Urothelium cell line (cell line): ENCODE results near the gene FGF11.

Experiments used
- DNase-seq: peaks from one replicate; pipeline ENCODE4 v3.0.0; 2011; ENCODE audit warnings: low spot score, mixed read lengths
- FAIRE-seq: peaks from 2 replicates; lab custom pipeline; 2011; peaks lifted over from hg19 to GRCh38; lab: Jason Lieb, UNC

The FGF11 gene

GRCh38 chr17:7407485-7408251, 31.6 kb upstream of the FGF11 start, which contains the start of gene NLGN2:
TSS of gene NLGN2 (plus strand) at chr17:7407845. CDS start at chr17:7408256, 411 bp downstream.
- FAIRE-seq (no peak), DNase-seq (no peak)

- FAIRE-seq (no peak), DNase-seq (no peak)
Measured at GRCh38 chr17:7408252-7408727, 31.0 kb upstream of the FGF11 start.

- DNase-seq (no peak), FAIRE-seq (no peak)
Measured at GRCh38 chr17:7408863-7409262, 30.4 kb upstream of the FGF11 start.

- no peak for FAIRE-seq
- no peak for DNase-seq
Measured at GRCh38 chr17:7409716-7410115, 29.6 kb upstream of the FGF11 start.

- FAIRE-seq (no peak), DNase-seq (no peak)
Measured at GRCh38 chr17:7410634-7411426, 28.5 kb upstream of the FGF11 start.

GRCh38 chr17:7411427-7411750, 27.9 kb upstream of the FGF11 start:
- FAIRE-seq (no peak), DNase-seq (no peak)

GRCh38 chr17:7413346-7413985, 25.8 kb upstream of the FGF11 start:
- DNase-seq (no peak), FAIRE-seq (no peak)

GRCh38 chr17:7414837-7415236, 24.5 kb upstream of the FGF11 start:
- no peak for DNase-seq
- FAIRE-seq: no peak

- DNase-seq: no peak
- FAIRE-seq: no peak
Measured at GRCh38 chr17:7415784-7416183, 23.5 kb upstream of the FGF11 start.

- FAIRE-seq (no peak), DNase-seq (no peak)
Measured at GRCh38 chr17:7416323-7416722, 23.0 kb upstream of the FGF11 start.

- DNase-seq (no peak), FAIRE-seq (no peak)
Measured at GRCh38 chr17:7417056-7417655, 22.2 kb upstream of the FGF11 start.

GRCh38 chr17:7418472-7419152, 20.7 kb upstream of the FGF11 start:
- FAIRE-seq (no peak), DNase-seq (no peak)

GRCh38 chr17:7419819-7420610, 19.3 kb upstream of the FGF11 start, which contains the start of gene SPEM1:
TSS of gene SPEM1 (plus strand) at chr17:7420324. CDS start at chr17:7420385, 61 bp downstream.
- FAIRE-seq: no peak
- DNase-seq: no peak

- no peak for DNase-seq
- FAIRE-seq: no peak
Measured at GRCh38 chr17:7421186-7421585, 18.1 kb upstream of the FGF11 start.

- FAIRE-seq (no peak), DNase-seq (no peak)
Measured at GRCh38 chr17:7423679-7424078, 15.6 kb upstream of the FGF11 start.

- FAIRE-seq: no peak
- no peak for DNase-seq
Measured at GRCh38 chr17:7425316-7425715, 14.0 kb upstream of the FGF11 start, which contains the start of gene SPEM2. TSS of gene SPEM2 (plus strand) at chr17:7425616. CDS start at chr17:7425689, 73 bp downstream.

GRCh38 chr17:7425756-7426155, 13.6 kb upstream of the FGF11 start:
- no peak for DNase-seq
- FAIRE-seq: no peak

GRCh38 chr17:7426203-7426863, 13.0 kb upstream of the FGF11 start:
- no peak for FAIRE-seq

GRCh38 chr17:7426896-7427489, 12.3 kb upstream of the FGF11 start:
- no peak for FAIRE-seq
- DNase-seq: no peak

More at GRCh38 chr17:7426203-7426863, 13.0 kb upstream of the FGF11 start:
- DNase-seq: no peak
